Keratinocyte (primary cell): ENCODE measurements around the gene GATA2.

Experiments used
- EZH2 ChIP-seq: IDR thresholded peaks from one replicate; pipeline ENCODE4 v1.6.1; 2012; ENCODE audit warnings: inconsistent platforms, mild to moderate bottlenecking, low read length, moderate library complexity
- TF ChIP-seq, protein P1 (sequence below), 3 experiments: IDR thresholded peaks in 1 of 3; conservative IDR thresholded peaks in 1 of 3; optimal IDR thresholded peaks in 1 of 3; 2 replicates in 2 of 3; 3 replicates in 1 of 3; pipeline versions ENCODE3 to v1.5.1; 2011; ENCODE audit warnings: low read length in 3 of 3, mild to moderate bottlenecking in 3 of 3, moderate library complexity in 2 of 3, control low read depth in 1 of 3, inconsistent platforms in 1 of 3; ENCODE audit not compliant: insufficient read depth in 2 of 3; ENCODE audit errors: extremely low read depth in 1 of 3

DNA sequence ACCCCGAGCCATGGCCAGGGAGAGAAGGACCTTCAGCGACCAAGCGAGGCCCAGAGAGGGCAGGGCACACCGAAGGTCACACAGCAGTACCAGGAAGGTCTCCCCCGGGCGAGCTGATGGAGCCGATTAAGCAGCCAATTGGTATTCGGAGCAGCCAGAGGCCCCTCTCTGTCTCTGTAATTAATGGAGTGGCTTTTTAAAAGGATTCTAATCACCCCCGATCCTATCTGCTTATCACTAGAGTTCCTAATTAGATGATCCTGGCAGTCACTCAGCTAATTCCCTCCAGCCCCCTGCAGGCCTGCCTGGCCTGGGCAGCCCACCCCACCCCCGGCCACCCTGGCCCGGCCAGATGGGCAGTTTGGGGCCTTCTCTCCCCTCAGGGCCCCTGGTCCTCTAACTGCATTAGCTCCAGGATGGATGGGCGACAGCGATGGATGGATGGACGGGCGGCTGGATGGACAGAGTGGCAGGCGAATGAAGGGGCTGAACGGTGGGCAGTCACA, 24.7 kb downstream of the GATA2 start:
- TF ChIP-seq, protein P1, sequence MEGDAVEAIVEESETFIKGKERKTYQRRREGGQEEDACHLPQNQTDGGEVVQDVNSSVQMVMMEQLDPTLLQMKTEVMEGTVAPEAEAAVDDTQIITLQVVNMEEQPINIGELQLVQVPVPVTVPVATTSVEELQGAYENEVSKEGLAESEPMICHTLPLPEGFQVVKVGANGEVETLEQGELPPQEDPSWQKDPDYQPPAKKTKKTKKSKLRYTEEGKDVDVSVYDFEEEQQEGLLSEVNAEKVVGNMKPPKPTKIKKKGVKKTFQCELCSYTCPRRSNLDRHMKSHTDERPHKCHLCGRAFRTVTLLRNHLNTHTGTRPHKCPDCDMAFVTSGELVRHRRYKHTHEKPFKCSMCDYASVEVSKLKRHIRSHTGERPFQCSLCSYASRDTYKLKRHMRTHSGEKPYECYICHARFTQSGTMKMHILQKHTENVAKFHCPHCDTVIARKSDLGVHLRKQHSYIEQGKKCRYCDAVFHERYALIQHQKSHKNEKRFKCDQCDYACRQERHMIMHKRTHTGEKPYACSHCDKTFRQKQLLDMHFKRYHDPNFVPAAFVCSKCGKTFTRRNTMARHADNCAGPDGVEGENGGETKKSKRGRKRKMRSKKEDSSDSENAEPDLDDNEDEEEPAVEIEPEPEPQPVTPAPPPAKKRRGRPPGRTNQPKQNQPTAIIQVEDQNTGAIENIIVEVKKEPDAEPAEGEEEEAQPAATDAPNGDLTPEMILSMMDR (optimal IDR thresholded peaks at IDR 0.05 in 1 of 3, IDR thresholded peaks at IDR 0.05 in 1 of 3, conservative IDR thresholded peaks at IDR 0.05 in 1 of 3; ENCODE audit: extremely low read depth in 1 of 3, insufficient read depth in 2 of 3, low read length in 3 of 3): no peak
- TF ChIP-seq EZH2: no peak
